ENCODE results near the gene ABHD17C. TPM values are rescaled to one million over a fixed set of nuclear protein-coding genes. Genes with fewer than 3 reads are reported as not detected.
"Not testable (repeated sequence)": the region's sequence is repeated elsewhere in the genome, so short reads cannot be mapped to it uniquely, and the experiment has no call there.

Gene ABHD17C
- 23.7 and 24.9 TPM in 2 replicates for polyA plus RNA-seq (2011; rRNA removed)
- polyA plus RNA-seq (2012; cell fraction: cytosol; rRNA removed), result 11.6 and 16.6 TPM in 2 replicates
- 7.9 and 9.4 TPM in 2 replicates for polyA plus RNA-seq (2012; cell fraction: nucleus; rRNA removed)
- 13.8 to 15.2 TPM (median 14.0 TPM) in 3 replicates for polyA plus RNA-seq (2017; fragmentation: RNase III; extraction: RNeasy Plus Mini Kit Qiagen cat#74134 plus additional on column Dnase treatment)
- polyA minus RNA-seq (2011; rRNA and poly(A)+ RNA removed), result 21.2 and 26.1 TPM in 2 replicates

DNA sequence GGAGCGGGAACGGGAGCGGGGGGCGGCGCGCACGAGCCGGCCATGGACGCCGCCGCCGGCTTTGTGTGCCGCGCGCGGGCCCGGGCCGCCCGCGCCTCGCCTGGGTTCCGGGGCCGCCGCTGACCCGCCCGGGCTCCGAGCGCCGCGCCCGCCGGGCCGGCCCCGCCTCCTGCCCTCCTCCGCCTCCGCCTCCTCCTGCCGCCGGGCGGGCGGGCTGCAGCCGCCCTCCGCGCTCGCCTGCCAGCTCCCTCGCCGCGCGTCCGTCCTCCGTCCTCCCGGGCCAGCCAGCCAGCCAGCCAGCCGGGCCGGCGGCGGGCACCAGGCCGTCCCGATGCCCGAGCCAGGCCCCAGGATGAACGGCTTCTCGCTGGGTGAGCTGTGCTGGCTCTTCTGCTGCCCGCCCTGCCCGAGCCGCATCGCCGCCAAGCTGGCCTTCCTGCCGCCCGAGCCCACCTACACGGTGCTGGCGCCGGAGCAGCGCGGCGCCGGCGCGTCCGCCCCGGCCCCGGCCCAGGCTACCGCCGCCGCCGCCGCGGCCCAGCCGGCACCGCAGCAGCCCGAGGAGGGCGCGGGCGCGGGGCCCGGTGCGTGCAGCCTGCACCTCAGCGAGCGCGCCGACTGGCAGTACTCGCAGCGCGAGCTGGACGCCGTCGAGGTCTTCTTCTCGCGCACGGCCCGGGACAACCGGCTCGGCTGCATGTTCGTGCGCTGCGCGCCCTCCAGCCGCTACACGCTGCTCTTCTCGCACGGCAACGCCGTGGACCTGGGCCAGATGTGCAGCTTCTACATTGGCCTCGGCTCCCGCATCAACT lies at the start of gene ABHD17C:
Gene ABHD17C (plus strand): TSS at position 212 of the 812 bp plus-strand sequence. CDS start 120 bp downstream, at position 332.
- no peaks in the 10 kb centered on the region for H3K9me3 ChIP-seq
- TF ChIP-seq RNF2 (IDR thresholded peaks at IDR 0.05; ENCODE audit: borderline replicate concordance, low read depth) (no peak), RAD21 (conservative IDR thresholded peaks at IDR 0.05 in 1 of 2, IDR thresholded peaks at IDR 0.05 in 1 of 2) (no peak), JUN (IDR thresholded peaks at IDR 0.05) (peak in 1 of 2 experiments; percentile 56; a peak in 2 of 5 replicates), HDAC2 (IDR thresholded peaks at IDR 0.05) (no peak), POLR2A (IDR thresholded peaks at IDR 0.05; ENCODE audit: low read length) (peak; percentile 71), E2F6 (IDR thresholded peaks at IDR 0.05; ENCODE audit: borderline replicate concordance, low read depth) (peak; percentile 27; the same call in 1 of the 2 replicates), MAZ (IDR thresholded peaks at IDR 0.05; ENCODE audit: borderline replicate concordance, low read depth, low read length) (no peak)
- TF ChIP-seq, protein P1, sequence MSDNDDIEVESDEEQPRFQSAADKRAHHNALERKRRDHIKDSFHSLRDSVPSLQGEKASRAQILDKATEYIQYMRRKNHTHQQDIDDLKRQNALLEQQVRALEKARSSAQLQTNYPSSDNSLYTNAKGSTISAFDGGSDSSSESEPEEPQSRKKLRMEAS (IDR thresholded peaks at IDR 0.05), result peak; percentile 62
- WGBS (ENCODE audit: missing lambda C conversion rate), result 2% methylated on average over 13 of the region's 122 CpGs
- ATAC-seq, result peak; percentile 73 to 84
- CTCF ChIA-PET, result interaction anchor here (0.8 to 6.9 kb wide), 22 partner anchors 10 to 279 kb away, joined by 3 to 71 read pairs (median 4); partner anchors contain the start of gene CEMIP
- POLR2A ChIA-PET, result interaction anchor here (0.7 to 1.9 kb wide), 10 partner anchors 10 to 128 kb away, joined by 3 to 6 read pairs (median 4); partner anchors contain the start of gene CEMIP
- peak within 1 kb of the TSS; percentile 90 for H3K4me2 ChIP-seq
- H3K27ac ChIP-seq, result peak within 1 kb of the TSS; percentile 89 to 94
- peak; percentile 60 to 68 for DNase-seq (ENCODE audit: low read depth in 1 of 2, low spot score in 1 of 2)
- FAIRE-seq, result no peak
- peaks cover 16% of the 10 kb centered on the region for H3K4me1 ChIP-seq
- H3K4me3 ChIP-seq, result peak within 1 kb of the TSS; percentile 79

DNA sequence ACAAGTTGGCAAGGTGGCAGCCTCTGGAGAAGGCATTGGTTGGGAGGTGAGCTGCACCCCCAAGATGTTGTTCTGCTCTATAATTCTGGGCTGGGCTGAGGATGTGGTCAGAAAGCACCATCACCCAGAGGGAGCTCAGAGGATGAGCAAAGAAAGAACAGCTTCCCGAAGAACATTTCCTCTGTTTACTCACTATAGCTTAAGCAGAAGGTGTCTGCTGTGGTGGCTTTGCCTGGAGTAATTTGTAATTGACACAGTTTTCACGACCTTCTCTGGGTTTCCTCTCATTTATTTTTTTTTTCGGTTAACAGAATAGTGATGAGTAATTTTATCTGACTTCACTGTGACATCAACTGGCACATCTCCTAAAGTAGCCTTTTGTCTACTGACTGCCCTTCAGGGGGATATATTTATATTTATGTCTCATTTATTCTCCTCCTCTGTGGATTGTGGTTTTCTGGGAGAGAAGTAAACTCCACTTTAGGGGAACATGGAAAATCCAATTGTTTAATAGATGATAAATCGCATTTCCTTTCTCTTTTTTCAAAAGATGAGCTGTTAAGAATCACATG lies 49.5 kb upstream of the ABHD17C start:
- no peak for ATAC-seq
- ChIA-PET CTCF (interaction anchor here (0.7 to 1.4 kb wide), 7 partner anchors 9 to 190 kb away, joined by 3 to 5 read pairs (median 3); no protein-coding TSS in a partner anchor), POLR2A (no interaction called here)
- no peak overlapping the region for H3K27ac ChIP-seq
- no peaks in the 10 kb centered on the region for H3K4me1 ChIP-seq
- WGBS (ENCODE audit: missing lambda C conversion rate), result 36% methylated on average over 4 of the region's 4 CpGs
- FAIRE-seq, result no peak
- H3K4me2 ChIP-seq, result no peak overlapping the region
- no peak for DNase-seq (ENCODE audit: low read depth in 1 of 2, low spot score in 1 of 2)
- no peak for TF ChIP-seq JUNB (IDR thresholded peaks at IDR 0.05)
- TF ChIP-seq RAD21 (conservative IDR thresholded peaks at IDR 0.05 in 1 of 2, IDR thresholded peaks at IDR 0.05 in 1 of 2), result no peak
- TF ChIP-seq, protein P2, sequence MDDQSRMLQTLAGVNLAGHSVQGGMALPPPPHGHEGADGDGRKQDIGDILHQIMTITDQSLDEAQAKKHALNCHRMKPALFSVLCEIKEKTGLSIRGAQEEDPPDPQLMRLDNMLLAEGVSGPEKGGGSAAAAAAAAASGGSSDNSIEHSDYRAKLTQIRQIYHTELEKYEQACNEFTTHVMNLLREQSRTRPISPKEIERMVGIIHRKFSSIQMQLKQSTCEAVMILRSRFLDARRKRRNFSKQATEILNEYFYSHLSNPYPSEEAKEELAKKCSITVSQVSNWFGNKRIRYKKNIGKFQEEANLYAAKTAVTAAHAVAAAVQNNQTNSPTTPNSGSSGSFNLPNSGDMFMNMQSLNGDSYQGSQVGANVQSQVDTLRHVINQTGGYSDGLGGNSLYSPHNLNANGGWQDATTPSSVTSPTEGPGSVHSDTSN (IDR thresholded peaks at IDR 0.05), result no peak
- TF ChIP-seq TP53 (CRISPR knock-in tag; IDR thresholded peaks at IDR 0.05), result no peak
- no peak for TF ChIP-seq RCOR1 (IDR thresholded peaks at IDR 0.05; ENCODE audit: low read depth, low read length)
- no peak for TF ChIP-seq CBX2 (IDR thresholded peaks at IDR 0.05; ENCODE audit: borderline replicate concordance, low read depth)
- no peak for TF ChIP-seq EHF (CRISPR knock-in tag; IDR thresholded peaks at IDR 0.05)
- no peak for TF ChIP-seq HOXB13 (CRISPR knock-in tag; IDR thresholded peaks at IDR 0.05; ENCODE audit: low read depth)
- no peak for TF ChIP-seq POLR2A (IDR thresholded peaks at IDR 0.05; ENCODE audit: low read length)
- TF ChIP-seq MAZ (IDR thresholded peaks at IDR 0.05; ENCODE audit: borderline replicate concordance, low read depth, low read length), result no peak
- no peak for TF ChIP-seq GATA3 (IDR thresholded peaks at IDR 0.05; ENCODE audit: borderline replicate concordance)
- peaks cover 10% of the 10 kb centered on the region for H3K9me3 ChIP-seq
- H3K4me3 ChIP-seq, result no peak overlapping the region

DNA sequence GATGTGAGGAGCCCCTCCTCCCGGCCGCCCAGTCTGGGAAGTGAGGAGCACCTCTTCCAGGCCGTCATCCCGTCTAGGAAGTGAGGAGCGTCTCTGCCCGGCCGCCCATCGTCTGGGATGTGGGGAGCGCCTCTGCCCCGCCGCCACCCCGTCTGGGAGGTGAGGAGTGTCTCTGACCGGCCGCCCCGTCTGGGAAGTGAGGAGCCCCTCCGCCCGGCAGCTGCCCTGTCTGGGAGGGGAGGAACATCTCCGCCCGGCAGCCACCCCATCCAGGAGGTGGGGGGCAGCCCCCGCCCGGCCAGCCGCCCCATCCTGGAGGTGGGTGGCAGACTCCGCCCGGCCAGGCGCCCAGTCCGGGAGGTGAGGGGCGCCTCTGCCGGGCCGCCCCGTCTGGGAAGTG lies 47.7 kb upstream of the ABHD17C start:
- H3K4me1 ChIP-seq; H3K27ac ChIP-seq; POLR2A ChIA-PET; ATAC-seq; DNase-seq (ENCODE audit: low read depth in 1 of 2, low spot score in 1 of 2); CTCF ChIA-PET; H3K4me3 ChIP-seq; H3K4me2 ChIP-seq; FAIRE-seq: not testable (repeated sequence)
- WGBS (ENCODE audit: missing lambda C conversion rate), result 95% methylated on average over 14 of the region's 30 CpGs
- peaks cover 15% of the 10 kb centered on the region for H3K9me3 ChIP-seq

Data from A549 (cell line).